OCI-LY1 (cell line): ENCODE data around the gene RASAL2.

Experiments
- H2AFZ ChIP-seq: fragments of 200-600 bp; sonication (generic), shearing (Covaris generic); 2 replicates; pipeline ENCODE4 v1.6.0; 2014; ENCODE audit warnings: antibody characterized with exemption, mild to moderate bottlenecking, low read length
- H3F3A ChIP-seq: fragments of 200-600 bp; sonication (generic), shearing (Covaris generic); 2 replicates; pipeline ENCODE4 v1.6.0; 2014; ENCODE audit warnings: mild to moderate bottlenecking, antibody characterized with exemption, low read length, moderate library complexity; ENCODE audit not compliant: insufficient read depth
- H3K27ac ChIP-seq: fragments of 200-600 bp; sonication (generic); 2 replicates; pipeline ENCODE4 v1.5.1; 2014; ENCODE audit warnings: low read length, mixed run types, mild to moderate bottlenecking, low read depth; ENCODE audit not compliant: poor library complexity, severe bottlenecking
- H3K27me3 ChIP-seq: fragments of 200-600 bp; sonication (generic); 2 replicates; pipeline ENCODE4 v1.6.0; 2014; ENCODE audit warnings: antibody characterized with exemption, mild to moderate bottlenecking, low read length, moderate library complexity; ENCODE audit not compliant: insufficient read depth
- H3K36me3 ChIP-seq: fragments of 200-600 bp; sonication (generic); 2 replicates; pipeline ENCODE4 v1.6.1; 2014; ENCODE audit warnings: mild to moderate bottlenecking, antibody characterized with exemption, low read length, moderate library complexity, mixed read lengths; ENCODE audit not compliant: insufficient read depth
- H3K4me1 ChIP-seq: fragments of 200-600 bp; sonication (generic); 2 replicates; pipeline ENCODE4 v1.5.1; 2014; ENCODE audit warnings: mild to moderate bottlenecking, low read length, moderate library complexity; ENCODE audit not compliant: insufficient read depth, severe bottlenecking
- H3K4me2 ChIP-seq: fragments of 200-600 bp; sonication (generic), shearing (Covaris generic); 2 replicates; pipeline ENCODE4 v1.6.1; 2014; ENCODE audit warnings: low read length
- H3K4me3 ChIP-seq: fragments of 200-600 bp; sonication (generic); 2 replicates; pipeline ENCODE4 v1.5.1; 2014; ENCODE audit warnings: low read length, low read depth, mild to moderate bottlenecking, mixed read lengths; ENCODE audit not compliant: poor library complexity, severe bottlenecking
- H3K79me2 ChIP-seq: fragments of 200-600 bp; shearing (Covaris generic); 2 replicates; pipeline ENCODE4 v1.6.1; 2016; ENCODE audit warnings: mixed run types, low read length, mixed read lengths; ENCODE audit not compliant: insufficient read depth
- H3K9ac ChIP-seq: fragments of 200-600 bp; sonication (generic), shearing (Covaris generic); 2 replicates; pipeline ENCODE4 v1.6.1; 2014; ENCODE audit warnings: mild to moderate bottlenecking, low read length, mixed read lengths
- H3K9me2 ChIP-seq: fragments of 200-600 bp; sonication (generic), shearing (Covaris generic); 2 replicates; pipeline ENCODE4 v1.6.1; 2014; ENCODE audit warnings: low read depth, mild to moderate bottlenecking, low read length, mixed read lengths
- H3K9me3 ChIP-seq: fragments of 200-600 bp; shearing (Covaris generic); 2 replicates; pipeline ENCODE4 v1.6.1; 2014; ENCODE audit warnings: low read length, mixed read lengths
- H4K20me1 ChIP-seq: fragments of 200-600 bp; sonication (generic), shearing (Covaris generic); 2 replicates; pipeline ENCODE4 v1.6.0; 2016; ENCODE audit warnings: mild to moderate bottlenecking, low read length; ENCODE audit not compliant: insufficient read depth
- EZH2 ChIP-seq: fragments of 200-600 bp; sonication (generic), shearing (Covaris generic); IDR thresholded peaks from 2 replicates; pipeline ENCODE4 v1.8.0; 2017; ENCODE audit warnings: borderline replicate concordance, mixed run types, mild to moderate bottlenecking, antibody characterized with exemption, low read length, moderate library complexity, mixed read lengths
- TF ChIP-seq, protein P1 (sequence below): fragments of 200-600 bp; sonication (generic), shearing (Covaris generic); IDR thresholded peaks from 2 replicates; pipeline ENCODE4 v1.5.1; 2017; ENCODE audit warnings: mild to moderate bottlenecking, antibody characterized with exemption, low read length, moderate library complexity, mixed read lengths

The RASAL2 gene

DNA sequence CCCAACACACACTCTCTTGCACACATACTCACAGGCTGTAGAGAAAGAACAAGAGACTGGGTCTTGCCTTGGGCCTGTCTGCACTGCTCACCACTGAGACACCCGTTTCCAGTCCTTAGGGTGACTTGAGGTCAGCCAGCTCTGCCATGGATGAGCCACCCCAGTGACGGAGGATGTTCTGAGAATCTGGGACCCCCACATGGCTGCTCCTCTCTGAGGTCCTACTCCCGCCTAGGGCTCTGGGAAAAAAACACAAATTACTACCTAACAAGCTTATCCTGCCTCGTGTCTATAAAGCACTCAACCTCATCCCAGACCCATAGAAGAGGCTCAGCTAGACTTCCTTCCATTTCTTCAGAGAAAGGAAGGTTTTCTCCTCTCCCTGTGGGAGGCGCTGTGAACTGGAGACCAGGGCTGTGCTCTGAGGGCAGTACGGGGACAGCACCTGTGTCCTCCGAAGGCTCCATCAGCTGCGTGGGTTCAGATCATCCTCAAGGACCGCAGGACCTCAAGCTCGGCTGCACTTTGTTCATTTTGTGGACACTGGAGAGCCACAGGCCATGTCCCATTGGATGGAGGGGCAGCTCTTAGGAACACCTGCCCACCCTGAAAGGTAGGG is 407.1 kb downstream of the RASAL2 start:
- Histone ChIP-seq H3K79me2 (no peaks in the 10 kb centered on the region), H3K4me1 (no peaks in the 10 kb centered on the region), H3K27ac (no peak overlapping the region), H3F3A (no peaks in the 10 kb centered on the region), H3K9me3 (no peaks in the 10 kb centered on the region), H3K36me3 (no peaks in the 10 kb centered on the region), H4K20me1 (no peaks in the 10 kb centered on the region), H3K9me2 (no peaks in the 10 kb centered on the region), H3K4me3 (no peak overlapping the region), H3K9ac (no peak overlapping the region), H3K4me2 (no peak overlapping the region), H3K27me3 (0 out of 2 replicates have a peak, but pooled peaks cover 7% of the 10 kb centered on the region), H2AFZ (no peak overlapping the region)
- TF ChIP-seq, protein P1, sequence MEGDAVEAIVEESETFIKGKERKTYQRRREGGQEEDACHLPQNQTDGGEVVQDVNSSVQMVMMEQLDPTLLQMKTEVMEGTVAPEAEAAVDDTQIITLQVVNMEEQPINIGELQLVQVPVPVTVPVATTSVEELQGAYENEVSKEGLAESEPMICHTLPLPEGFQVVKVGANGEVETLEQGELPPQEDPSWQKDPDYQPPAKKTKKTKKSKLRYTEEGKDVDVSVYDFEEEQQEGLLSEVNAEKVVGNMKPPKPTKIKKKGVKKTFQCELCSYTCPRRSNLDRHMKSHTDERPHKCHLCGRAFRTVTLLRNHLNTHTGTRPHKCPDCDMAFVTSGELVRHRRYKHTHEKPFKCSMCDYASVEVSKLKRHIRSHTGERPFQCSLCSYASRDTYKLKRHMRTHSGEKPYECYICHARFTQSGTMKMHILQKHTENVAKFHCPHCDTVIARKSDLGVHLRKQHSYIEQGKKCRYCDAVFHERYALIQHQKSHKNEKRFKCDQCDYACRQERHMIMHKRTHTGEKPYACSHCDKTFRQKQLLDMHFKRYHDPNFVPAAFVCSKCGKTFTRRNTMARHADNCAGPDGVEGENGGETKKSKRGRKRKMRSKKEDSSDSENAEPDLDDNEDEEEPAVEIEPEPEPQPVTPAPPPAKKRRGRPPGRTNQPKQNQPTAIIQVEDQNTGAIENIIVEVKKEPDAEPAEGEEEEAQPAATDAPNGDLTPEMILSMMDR = no peak
- TF ChIP-seq EZH2 = no peak

DNA sequence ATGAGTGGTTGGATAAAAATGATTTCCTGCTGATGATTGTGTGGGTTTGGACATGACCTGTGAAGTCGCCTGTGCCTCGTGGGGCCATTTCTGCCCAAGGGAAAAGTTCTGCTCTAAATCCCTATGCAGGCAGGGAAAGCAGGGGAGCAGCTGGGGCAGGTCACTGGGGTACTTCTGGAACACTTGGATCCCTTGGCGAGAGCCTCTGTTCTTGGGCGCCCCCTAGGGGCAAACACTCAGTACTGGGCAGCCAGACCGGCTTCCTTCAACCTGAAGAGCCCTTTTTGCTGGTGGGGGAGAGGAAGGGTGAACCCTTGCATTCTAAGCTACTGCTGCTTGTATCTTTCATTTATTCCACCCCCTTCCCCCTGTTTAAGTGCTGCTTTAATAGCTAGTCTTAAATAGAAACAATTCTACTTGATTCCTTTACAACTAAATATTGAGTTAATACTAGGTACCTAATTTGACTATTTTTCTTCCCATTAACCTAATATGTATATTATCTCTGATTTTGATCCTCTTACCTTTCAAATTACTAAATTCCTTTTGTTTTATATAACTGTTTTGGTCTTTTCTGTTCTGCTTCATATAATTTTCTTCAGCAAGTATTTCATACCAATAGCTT is 407.9 kb downstream of the RASAL2 start:
- no peaks in the 10 kb centered on the region for H3F3A ChIP-seq
- no peaks in the 10 kb centered on the region for H3K36me3 ChIP-seq
- no peaks in the 10 kb centered on the region for H4K20me1 ChIP-seq
- no peaks in the 10 kb centered on the region for H3K9me2 ChIP-seq
- H3K9me3 ChIP-seq = no peaks in the 10 kb centered on the region
- no peak overlapping the region for H2AFZ ChIP-seq
- no peak overlapping the region for H3K4me3 ChIP-seq
- H3K79me2 ChIP-seq = no peaks in the 10 kb centered on the region
- no peak overlapping the region for H3K4me2 ChIP-seq
- no peak overlapping the region for H3K9ac ChIP-seq
- H3K27me3 ChIP-seq = 0 out of 2 replicates have a peak, but pooled peaks cover under 1% of the 10 kb centered on the region
- H3K27ac ChIP-seq = no peak overlapping the region
- no peaks in the 10 kb centered on the region for H3K4me1 ChIP-seq
- no peak for TF ChIP-seq EZH2
- TF ChIP-seq, protein P1 = peak; percentile 85

DNA sequence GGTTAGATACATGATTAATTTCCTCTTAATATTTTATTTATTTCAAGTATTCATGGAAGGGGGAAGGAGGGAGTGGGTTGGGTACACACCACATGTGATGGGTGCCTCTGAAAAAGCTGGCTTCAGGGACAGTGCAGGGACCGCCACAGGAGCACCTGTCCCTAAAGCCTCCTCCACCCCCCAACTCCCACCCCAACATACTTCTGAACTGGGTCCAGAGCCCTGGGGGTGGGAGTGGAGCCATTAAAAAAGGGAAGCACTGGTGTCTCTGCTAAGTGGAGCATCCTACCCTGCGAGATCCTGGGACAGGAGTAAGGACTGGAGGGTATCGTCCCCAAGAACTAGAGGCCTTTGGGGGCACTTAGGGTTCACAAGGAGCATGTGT is 408.4 kb downstream of the RASAL2 start:
- no peaks in the 10 kb centered on the region for H3K79me2 ChIP-seq
- H3K4me3 ChIP-seq = no peak overlapping the region
- no peaks in the 10 kb centered on the region for H3K36me3 ChIP-seq
- H3K4me1 ChIP-seq = no peaks in the 10 kb centered on the region
- H3K4me2 ChIP-seq = no peak overlapping the region
- no peak overlapping the region for H2AFZ ChIP-seq
- H3K9me3 ChIP-seq = no peaks in the 10 kb centered on the region
- TF ChIP-seq, protein P1 = no peak
- TF ChIP-seq EZH2 = no peak
- no peaks in the 10 kb centered on the region for H4K20me1 ChIP-seq
- H3F3A ChIP-seq = no peaks in the 10 kb centered on the region
- no peak overlapping the region for H3K27ac ChIP-seq
- H3K27me3 ChIP-seq = no peaks in the 10 kb centered on the region
- no peaks in the 10 kb centered on the region for H3K9me2 ChIP-seq
- H3K9ac ChIP-seq = no peak overlapping the region
